Peyer's patch (tissue), 4 donors: ENCODE measurements around the gene DOCK8. TPM values are rescaled to one million over a fixed set of nuclear protein-coding genes. Genes with fewer than 3 reads are reported as not detected.

ENCODE experiments used
- DNase-seq, 3 donors: peaks; one replicate each; pipeline ENCODE4 v3.0.0-alpha.2; 2017 to 2019
- H3K27ac ChIP-seq, 4 donors: fragments of 200-600 bp; sonication (generic); one replicate each; pipeline ENCODE4 v1.5.1; 2016 to 2019
- H3K27me3 ChIP-seq, 2 donors: fragments of 200-600 bp; sonication (generic); one replicate each; pipeline ENCODE4 v1.5.1; 2019
- H3K36me3 ChIP-seq, 3 donors: fragments of 200-600 bp; sonication (generic); one replicate each; pipeline ENCODE4 v1.5.1; 2016 to 2019
- H3K4me1 ChIP-seq, 4 donors: fragments of 200-600 bp; sonication (generic); one replicate each; pipeline ENCODE4 v1.5.1; 2016 to 2019
- H3K4me3 ChIP-seq, 4 donors: fragments of 200-600 bp; sonication (generic); 1 replicate in 3 of 4; 2 replicates in 1 of 4; pipeline ENCODE4 v1.5.1; 2016 to 2019; ENCODE audit warnings: mild to moderate bottlenecking in 1 of 4
- H3K9me3 ChIP-seq, 4 donors: fragments of 200-600 bp; sonication (generic); one replicate each; pipeline ENCODE4 v1.5.1; 2016 to 2019; ENCODE audit warnings: mild to moderate bottlenecking in 1 of 4
- POLR2A ChIP-seq, 2 donors: fragments of 450-650 bp; IDR thresholded peaks; one replicate each; pipeline ENCODE4 v1.5.1; 2017; ENCODE audit warnings: antibody characterized with exemption in 2 of 2, mild to moderate bottlenecking in 2 of 2, moderate library complexity in 2 of 2
- total RNA-seq, 4 donors: library from RNA; depleted of rRNA; stranded (reverse); fragments of >200 nt; gene quantifications; one replicate each; pipeline ENCODE4 v1.1.0, GENCODE V29; 2016
- TF ChIP-seq, protein P1 (sequence below), 6 experiments: fragments of 450-650 bp in 4 of 6; fragments of 200-600 bp in 2 of 6; sonication (generic) in 1 of 6; IDR thresholded peaks; one replicate each; pipeline ENCODE4 v1.5.1; 2017 to 2019; ENCODE audit warnings: antibody characterized with exemption in 6 of 6, mild to moderate bottlenecking in 3 of 6, moderate library complexity in 1 of 6

The DOCK8 gene
- total RNA-seq, 4 donors from 2014 or later, result 14.4 to 119 (median 19.9) TPM

DNA sequence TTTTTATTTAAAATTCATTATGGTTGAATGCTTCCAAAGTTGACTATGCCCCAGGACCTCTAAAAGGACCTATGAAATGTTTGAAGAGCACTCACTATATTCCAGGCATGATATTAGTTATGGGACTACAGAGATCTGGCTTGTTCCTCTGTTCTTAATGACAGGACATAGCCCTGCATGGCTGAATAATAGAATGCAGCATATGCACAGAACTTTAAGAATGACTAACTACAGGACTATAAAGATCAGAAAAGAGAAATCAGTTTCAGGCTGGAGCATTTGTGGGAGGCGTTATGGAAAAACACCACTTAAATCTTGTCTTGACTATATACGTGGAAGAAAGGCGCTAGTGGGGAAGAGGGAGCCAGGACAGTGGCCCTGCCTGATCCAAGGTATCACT, 239.2 kb downstream of the DOCK8 start:
- Histone ChIP-seq H3K4me3 (no peak overlapping the region), H3K9me3 (no peaks in the 10 kb centered on the region), H3K4me1 (no peaks in the 10 kb centered on the region), H3K36me3 (peaks cover 0 to 5% (median 0%) of the 10 kb centered on the region in 3 donors), H3K27me3 (no peaks in the 10 kb centered on the region), H3K27ac (no peak overlapping the region)
- TF ChIP-seq POLR2A (IDR thresholded peaks at IDR 0.05), result no peak
- TF ChIP-seq, protein P1, sequence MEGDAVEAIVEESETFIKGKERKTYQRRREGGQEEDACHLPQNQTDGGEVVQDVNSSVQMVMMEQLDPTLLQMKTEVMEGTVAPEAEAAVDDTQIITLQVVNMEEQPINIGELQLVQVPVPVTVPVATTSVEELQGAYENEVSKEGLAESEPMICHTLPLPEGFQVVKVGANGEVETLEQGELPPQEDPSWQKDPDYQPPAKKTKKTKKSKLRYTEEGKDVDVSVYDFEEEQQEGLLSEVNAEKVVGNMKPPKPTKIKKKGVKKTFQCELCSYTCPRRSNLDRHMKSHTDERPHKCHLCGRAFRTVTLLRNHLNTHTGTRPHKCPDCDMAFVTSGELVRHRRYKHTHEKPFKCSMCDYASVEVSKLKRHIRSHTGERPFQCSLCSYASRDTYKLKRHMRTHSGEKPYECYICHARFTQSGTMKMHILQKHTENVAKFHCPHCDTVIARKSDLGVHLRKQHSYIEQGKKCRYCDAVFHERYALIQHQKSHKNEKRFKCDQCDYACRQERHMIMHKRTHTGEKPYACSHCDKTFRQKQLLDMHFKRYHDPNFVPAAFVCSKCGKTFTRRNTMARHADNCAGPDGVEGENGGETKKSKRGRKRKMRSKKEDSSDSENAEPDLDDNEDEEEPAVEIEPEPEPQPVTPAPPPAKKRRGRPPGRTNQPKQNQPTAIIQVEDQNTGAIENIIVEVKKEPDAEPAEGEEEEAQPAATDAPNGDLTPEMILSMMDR (IDR thresholded peaks at IDR 0.05), result no peak
- no peak for DNase-seq

DNA sequence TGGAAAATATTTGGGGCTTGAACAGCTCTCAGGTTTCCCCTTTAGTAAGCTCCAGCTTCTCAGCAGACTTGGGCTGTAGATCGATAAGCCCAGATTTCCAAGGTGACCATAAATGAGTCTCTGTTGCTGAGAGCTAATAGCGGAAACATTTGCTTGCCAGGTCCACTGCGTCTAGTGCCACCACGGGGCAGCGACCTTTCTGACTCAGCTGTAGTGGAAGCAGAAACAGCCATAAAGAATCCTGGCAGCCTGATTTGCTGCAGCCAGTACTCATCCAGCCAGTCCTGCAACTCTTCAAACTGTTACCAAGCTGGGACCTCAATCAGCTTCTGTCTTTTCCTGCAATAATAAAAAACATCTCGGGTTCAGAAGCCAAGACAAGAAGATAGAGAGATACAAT, 241.7 kb downstream of the DOCK8 start:
- Histone ChIP-seq H3K27ac (no peak overlapping the region), H3K9me3 (no peaks in the 10 kb centered on the region), H3K4me3 (no peak overlapping the region), H3K4me1 (no peaks in the 10 kb centered on the region), H3K36me3 (peaks cover 0 to 5% (median 0%) of the 10 kb centered on the region in 3 donors), H3K27me3 (no peaks in the 10 kb centered on the region)
- TF ChIP-seq, protein P1 (IDR thresholded peaks at IDR 0.05), result no peak
- no peak for TF ChIP-seq POLR2A (IDR thresholded peaks at IDR 0.05)
- DNase-seq, result no peak

DNA sequence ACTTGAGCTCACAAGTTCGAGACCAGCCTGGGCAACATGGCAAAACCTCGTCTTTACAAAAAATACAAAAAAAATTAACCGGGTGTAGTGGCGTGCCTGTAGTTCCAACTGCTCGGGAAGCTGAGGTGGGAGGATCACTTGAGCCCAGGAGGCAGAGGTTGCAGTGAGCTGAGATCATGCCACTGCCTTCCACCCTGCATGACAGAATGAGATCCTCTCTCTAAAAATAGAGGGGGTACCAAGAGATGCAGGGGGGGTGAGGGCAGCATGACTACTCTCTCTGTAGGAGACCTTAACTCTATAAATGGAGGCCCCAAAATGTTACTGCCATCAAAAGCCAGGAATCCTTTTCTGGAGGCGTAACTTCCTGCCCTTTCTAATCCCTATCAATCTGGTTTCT, 243.9 kb downstream of the DOCK8 start:
- TF ChIP-seq, protein P1 (IDR thresholded peaks at IDR 0.05), result no peak
- DNase-seq, result no peak
- no peaks in the 10 kb centered on the region for H3K9me3 ChIP-seq

DNA sequence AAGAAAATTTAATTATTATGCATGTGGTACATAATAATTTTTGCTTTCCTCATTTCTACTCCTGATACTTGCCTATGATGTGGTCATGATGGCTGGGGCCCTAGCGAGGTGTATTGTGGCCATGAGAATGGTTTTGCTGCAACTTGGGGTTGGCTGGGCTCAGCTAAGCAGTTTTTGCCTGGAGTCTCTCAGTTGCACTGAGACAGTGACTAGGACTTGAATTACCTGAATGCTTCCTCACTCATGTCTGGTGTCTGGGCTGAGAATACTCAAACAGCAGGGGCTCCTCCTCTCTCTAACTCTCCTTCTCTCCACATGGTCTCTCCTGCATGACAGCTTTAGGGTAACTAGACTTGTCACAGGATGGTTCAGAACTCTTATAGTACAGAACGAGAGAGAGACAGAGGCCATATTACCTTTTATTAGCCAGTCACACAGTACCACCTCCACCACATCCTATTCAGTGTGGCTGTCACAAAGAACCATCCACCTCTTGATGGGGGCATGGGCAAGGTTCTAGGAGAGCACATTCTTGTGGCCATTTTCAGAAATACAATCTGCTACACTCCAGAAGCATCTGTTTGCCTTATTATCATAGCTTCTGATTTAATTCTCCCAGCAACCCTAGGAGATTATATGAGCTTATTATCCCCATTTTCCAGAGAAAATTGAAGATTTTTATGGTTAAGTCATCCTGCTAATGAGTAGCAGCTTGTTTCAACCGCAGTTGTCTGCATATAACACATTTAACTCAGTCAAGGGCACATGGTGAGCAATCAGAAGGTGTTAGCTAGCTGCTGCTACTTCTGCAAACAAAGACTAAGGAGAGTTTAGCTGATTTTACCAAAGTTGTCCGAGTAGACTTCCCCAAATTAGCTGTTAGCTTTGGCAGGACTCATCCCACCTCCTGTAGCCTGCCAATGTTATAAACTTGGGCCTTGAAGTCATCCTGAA, 245.1 kb downstream of the DOCK8 start:
- Histone ChIP-seq H3K9me3 (no peaks in the 10 kb centered on the region), H3K36me3 (peaks cover 0 to 7% (median 0%) of the 10 kb centered on the region in 3 donors), H3K27ac (no peak overlapping the region), H3K4me1 (no peaks in the 10 kb centered on the region), H3K27me3 (no peaks in the 10 kb centered on the region), H3K4me3 (no peak overlapping the region)
- DNase-seq, result no peak
- TF ChIP-seq POLR2A (IDR thresholded peaks at IDR 0.05), result no peak
- TF ChIP-seq, protein P1 (IDR thresholded peaks at IDR 0.05), result no peak

More for the DNA sequence above, 243.9 kb downstream of the DOCK8 start:
- H3K4me3 ChIP-seq, result no peak overlapping the region
- no peaks in the 10 kb centered on the region for H3K4me1 ChIP-seq
- H3K27me3 ChIP-seq, result no peaks in the 10 kb centered on the region
- H3K27ac ChIP-seq, result no peak overlapping the region
- peaks cover 0 to 3% (median 0%) of the 10 kb centered on the region in 3 donors for H3K36me3 ChIP-seq

DNA sequence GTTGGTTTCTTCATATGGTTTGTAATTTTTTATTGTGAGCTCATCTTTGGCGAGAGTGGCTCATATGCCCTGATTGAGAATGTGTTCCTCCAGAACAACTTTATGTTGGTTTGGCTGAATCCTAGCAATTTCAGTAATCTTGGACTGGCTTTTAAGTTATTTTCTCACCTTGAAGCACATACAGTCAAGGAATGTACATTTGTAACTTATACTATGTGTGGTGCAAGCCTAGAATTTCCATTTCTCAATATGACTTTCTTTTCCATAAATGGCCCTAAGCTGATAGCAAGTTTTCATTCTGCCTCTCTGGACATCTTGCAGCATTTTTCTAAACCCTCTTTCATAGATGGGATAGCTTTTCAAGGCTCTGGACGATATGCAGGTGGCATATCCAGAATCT, 247.5 kb downstream of the DOCK8 start:
- H3K36me3 ChIP-seq, result peaks cover 0 to 7% (median 0%) of the 10 kb centered on the region in 3 donors
- TF ChIP-seq POLR2A (IDR thresholded peaks at IDR 0.05), result no peak
- TF ChIP-seq, protein P1 (IDR thresholded peaks at IDR 0.05), result no peak
- no peaks in the 10 kb centered on the region for H3K27me3 ChIP-seq
- no peak overlapping the region for H3K27ac ChIP-seq
- no peak for DNase-seq
- no peaks in the 10 kb centered on the region for H3K9me3 ChIP-seq
- H3K4me1 ChIP-seq, result no peaks in the 10 kb centered on the region
- no peak overlapping the region for H3K4me3 ChIP-seq
